IMR-90 (cell line): Measurements from ENCODE around the gene LRRC3C. TPM values are rescaled to one million over a fixed set of nuclear protein-coding genes. Genes with fewer than 3 reads are reported as not detected.

ENCODE experiments used
- ATAC-seq: fragments of 200-7000 bp; cut with Tn5 transposase; 2 replicates; pipeline ENCODE4 v1.9.1; 2020; ENCODE audit warnings: low read depth, mild to moderate bottlenecking, moderate library complexity
- BruUV-seq: library from RNA; stranded (reverse); fragments of 400-500 nt; replicated peaks from 2 replicates; lab custom pipeline; 2021; lab: Mats Ljungman, UMichigan
- CTCF ChIA-PET: fragments of 300-600 bp; formaldehyde crosslinking; extraction: SDS; loops from one replicate; lab custom pipeline; 2021; ENCODE audit warnings: antibody characterized with exemption; lab: Yijun Ruan, JAX
- POLR2A ChIA-PET: fragments of 300-600 bp; sonication (Branson Sonifier 250); formaldehyde crosslinking; loops from one replicate; lab custom pipeline; 2022; ENCODE audit warnings: antibody characterized with exemption; ENCODE audit not compliant: unreplicated experiment; lab: Charles Lee
- DNase-seq: peaks from one replicate; pipeline ENCODE4 v3.0.0; 2013
- H2AFZ ChIP-seq: replicated peaks from 2 replicates; pipeline ENCODE3; 2013; ENCODE audit warnings: low read length, mild to moderate bottlenecking; ENCODE audit not compliant: poor library complexity
- H2AK5ac ChIP-seq: 2 replicates; pipeline ENCODE4 v1.6.1; 2013; ENCODE audit warnings: low read depth, low read length, inconsistent platforms
- H2AK9ac ChIP-seq: replicated peaks from 2 replicates; pipeline ENCODE3; 2013; ENCODE audit warnings: mild to moderate bottlenecking, low read depth, low read length, moderate library complexity; ENCODE audit not compliant: poor library complexity
- H2BK120ac ChIP-seq: 2 replicates; pipeline ENCODE4 v1.6.1; 2013; ENCODE audit warnings: low read depth, low read length, inconsistent platforms
- H2BK15ac ChIP-seq: 3 replicates; pipeline ENCODE4 v1.6.1; 2013; ENCODE audit warnings: low read depth, low read length, inconsistent platforms
- H2BK20ac ChIP-seq: 2 replicates; pipeline ENCODE4 v1.6.1; 2013; ENCODE audit warnings: low read depth, mild to moderate bottlenecking, inconsistent platforms, low read length, moderate library complexity
- H2BK5ac ChIP-seq: 2 replicates; pipeline ENCODE4 v1.6.1; 2013; ENCODE audit warnings: mild to moderate bottlenecking, low read depth, low read length, inconsistent platforms; ENCODE audit not compliant: poor library complexity, severe bottlenecking
- H3K14ac ChIP-seq: replicated peaks from 2 replicates; pipeline ENCODE4 v1.6.1; 2013; ENCODE audit warnings: low read depth, low read length, inconsistent platforms
- H3K18ac ChIP-seq: 2 replicates; pipeline ENCODE4 v1.6.1; 2013; ENCODE audit warnings: low read depth, low read length, control low read depth
- H3K23ac ChIP-seq: 2 replicates; pipeline ENCODE4 v1.6.1; 2013; ENCODE audit warnings: low read depth, low read length, inconsistent platforms
- H3K27ac ChIP-seq: 2 replicates; pipeline ENCODE4 v1.5.1; 2013; ENCODE audit warnings: mild to moderate bottlenecking, control low read depth, low read length; ENCODE audit not compliant: insufficient read depth
- H3K27me3 ChIP-seq: 2 replicates; pipeline ENCODE4 v1.6.1; 2013; ENCODE audit warnings: low read length; ENCODE audit not compliant: control insufficient read depth, insufficient read depth
- H3K36me3 ChIP-seq: 2 replicates; pipeline ENCODE4 v1.6.1; 2013; ENCODE audit warnings: low read length, mixed read lengths; ENCODE audit not compliant: control insufficient read depth, insufficient read depth
- H3K4ac ChIP-seq: 2 replicates; pipeline ENCODE4 v1.6.1; 2013; ENCODE audit warnings: low read depth, low read length, inconsistent platforms
- H3K4me1 ChIP-seq: 2 replicates; pipeline ENCODE4 v1.6.1; 2013; ENCODE audit warnings: low read length, mixed read lengths; ENCODE audit not compliant: control insufficient read depth, insufficient read depth
- H3K4me2 ChIP-seq: 2 replicates; pipeline ENCODE4 v1.6.1; 2013; ENCODE audit warnings: low read depth, mild to moderate bottlenecking, control low read depth, low read length, moderate library complexity
- H3K4me3 ChIP-seq: 2 replicates; pipeline ENCODE4 v1.5.1; 2013; ENCODE audit warnings: low read depth, mild to moderate bottlenecking, control low read depth, low read length, moderate library complexity; ENCODE audit not compliant: insufficient read depth
- H3K56ac ChIP-seq: 2 replicates; pipeline ENCODE4 v1.6.1; 2013; ENCODE audit warnings: low read length, inconsistent platforms; ENCODE audit not compliant: insufficient read depth; ENCODE audit errors: extremely low read depth
- H3K79me1 ChIP-seq, 2 experiments: 2 replicates each; pipeline ENCODE4 v1.6.1; 2013; ENCODE audit warnings: low read length in 2 of 2, inconsistent platforms in 1 of 2, low read depth in 1 of 2
- H3K9ac ChIP-seq: 2 replicates; pipeline ENCODE4 v1.6.1; 2013; ENCODE audit warnings: low read depth, low read length, control low read depth
- H3K9me1 ChIP-seq: 2 replicates; pipeline ENCODE4 v1.6.1; 2013; ENCODE audit warnings: low read length, inconsistent platforms; ENCODE audit not compliant: insufficient read depth
- H3K9me3 ChIP-seq: 2 replicates; pipeline ENCODE4 v1.6.1; 2013; ENCODE audit warnings: low read length; ENCODE audit not compliant: control insufficient read depth, insufficient read depth
- H4K20me1 ChIP-seq: 2 replicates; pipeline ENCODE4 v1.6.1; 2013; ENCODE audit warnings: low read length, inconsistent platforms; ENCODE audit not compliant: insufficient read depth
- H4K5ac ChIP-seq: 2 replicates; pipeline ENCODE4 v1.6.1; 2013; ENCODE audit warnings: mild to moderate bottlenecking, low read depth, low read length, control low read depth
- H4K8ac ChIP-seq, 2 experiments: 2 replicates each; pipeline ENCODE4 v1.6.1; 2013; ENCODE audit warnings: low read depth in 2 of 2, low read length in 2 of 2, control low read depth in 1 of 2, inconsistent platforms in 1 of 2
- H4K91ac ChIP-seq: 2 replicates; pipeline ENCODE4 v1.6.1; 2013; ENCODE audit warnings: low read depth, low read length, inconsistent platforms; ENCODE audit not compliant: insufficient read depth
- BHLHE40 ChIP-seq: fragments of 150-350 bp; IDR thresholded peaks from 2 replicates; pipeline ENCODE4 v1.6.1; 2016; ENCODE audit warnings: mild to moderate bottlenecking, low read depth, low read length
- MAFK ChIP-seq: IDR thresholded peaks from 2 replicates; pipeline ENCODE4 v1.6.1; 2012; ENCODE audit warnings: low read depth, low read length, improper control_type of control experiment
- NFE2L2 ChIP-seq: fragments of 150-350 bp; IDR thresholded peaks from 2 replicates; pipeline ENCODE4 v1.6.1; 2016; ENCODE audit warnings: low read depth, mild to moderate bottlenecking, low read length
- WGBS, 2 experiments: methylation state at CpG; one replicate each; pipeline versions ENCODE4 v1.1.5 to v1.1.7; 2013; ENCODE audit warnings: missing lambda C conversion rate in 2 of 2; ENCODE audit not compliant: insufficient read length in 1 of 2; ENCODE audit errors: extremely low coverage in 2 of 2; 5-methylcytosine and 5-hydroxymethylcytosine counted together
- dilution Hi-C: fragments of 300-500 bp; cut with HindIII; formaldehyde crosslinking; loops from one replicate; pipeline ENCODE4 v1.14.3; 2018; ENCODE audit warnings: low sequenced_read_pairs; ENCODE audit not compliant: unreplicated experiment
- in situ Hi-C: fragments of 300-500 bp; cut with MboI; formaldehyde crosslinking; loops from 3 replicates; pipeline ENCODE4 v1.14.3; 2019; ENCODE audit warnings: low sequenced_read_pairs, inconsistent platforms, mixed read lengths
- intact Hi-C: fragments of 100-400 bp; cut with micrococcal nuclease; formaldehyde crosslinking; loops from 2 replicates; pipeline ENCODE4 v1.10.0; 2022
- polyA plus RNA-seq, 3 experiments: library from polyadenylated mRNA; depleted of rRNA; stranded (reverse); fragments of >200 nt; gene quantifications; 2 replicates each; pipeline ENCODE4 v1.2.3, GENCODE V29; 2012; ENCODE audit warnings: low replicate concordance in 1 of 3
- total RNA-seq: library from RNA; depleted of rRNA; stranded (reverse); fragments of >200 nt; gene quantifications from 2 replicates; pipeline ENCODE4 v1.2.3, GENCODE V29; 2012

LRRC3C gene
- total and polyA plus RNA-seq, 2 of the 4 experiments (the other 2 are of a cell fraction) = not detected

GRCh38 chr17:39944393-39944711 is 16.8 kb downstream of the LRRC3C start:
- no peaks in the 10 kb centered on the region for H3K36me3 ChIP-seq
- H3K9ac ChIP-seq = no peak overlapping the region
- H3K56ac ChIP-seq = no peak overlapping the region
- no peaks in the 10 kb centered on the region for H3K9me3 ChIP-seq
- no peak overlapping the region for H2AFZ ChIP-seq
- no peak overlapping the region for H2AK5ac ChIP-seq
- in situ Hi-C loops = no loop called here
- H3K27ac ChIP-seq = no peak overlapping the region
- no peaks in the 10 kb centered on the region for H3K79me1 ChIP-seq
- ChIA-PET CTCF (interaction anchor here (0.6 kb wide), 1 partner anchor 502 kb away, joined by 6 read pairs; no protein-coding TSS in a partner anchor), POLR2A (no interaction called here)
- no peak for ATAC-seq
- no peak overlapping the region for H3K14ac ChIP-seq
- no peak overlapping the region for H2BK15ac ChIP-seq
- H3K4me1 ChIP-seq = peaks cover 4% of the 10 kb centered on the region
- H2BK20ac ChIP-seq = no peak overlapping the region
- H3K9me1 ChIP-seq = peaks cover 5% of the 10 kb centered on the region
- no peak for DNase-seq
- TF ChIP-seq MAFK (no peak), BHLHE40 (no peak), NFE2L2 (no peak)
- no peak overlapping the region for H3K4ac ChIP-seq
- no peak overlapping the region for H2BK5ac ChIP-seq
- peaks cover 7% of the 10 kb centered on the region for H3K27me3 ChIP-seq
- no peak overlapping the region for H3K23ac ChIP-seq
- 82% methylated on average over 7 of the region's 16 CpGs; no CpG with 5 or more reads in 1 of the 2 experiments for WGBS, 2 experiments
- no peak overlapping the region for H3K18ac ChIP-seq
- H3K4me3 ChIP-seq = no peak overlapping the region
- BruUV-seq = no TSS peak
- H4K5ac ChIP-seq = no peak overlapping the region
- H2AK9ac ChIP-seq = no peak overlapping the region
- no peak overlapping the region for H4K8ac ChIP-seq
- no peak overlapping the region for H4K91ac ChIP-seq
- H3K4me2 ChIP-seq = no peak overlapping the region
- no peaks in the 10 kb centered on the region; the same call in 1 of the 2 replicates for H4K20me1 ChIP-seq
- no peak overlapping the region for H2BK120ac ChIP-seq
- intact Hi-C loops = no loop called here
- dilution Hi-C loops = no loop called here
